ENCODE measurements around the gene TRABD2B.

DNA sequence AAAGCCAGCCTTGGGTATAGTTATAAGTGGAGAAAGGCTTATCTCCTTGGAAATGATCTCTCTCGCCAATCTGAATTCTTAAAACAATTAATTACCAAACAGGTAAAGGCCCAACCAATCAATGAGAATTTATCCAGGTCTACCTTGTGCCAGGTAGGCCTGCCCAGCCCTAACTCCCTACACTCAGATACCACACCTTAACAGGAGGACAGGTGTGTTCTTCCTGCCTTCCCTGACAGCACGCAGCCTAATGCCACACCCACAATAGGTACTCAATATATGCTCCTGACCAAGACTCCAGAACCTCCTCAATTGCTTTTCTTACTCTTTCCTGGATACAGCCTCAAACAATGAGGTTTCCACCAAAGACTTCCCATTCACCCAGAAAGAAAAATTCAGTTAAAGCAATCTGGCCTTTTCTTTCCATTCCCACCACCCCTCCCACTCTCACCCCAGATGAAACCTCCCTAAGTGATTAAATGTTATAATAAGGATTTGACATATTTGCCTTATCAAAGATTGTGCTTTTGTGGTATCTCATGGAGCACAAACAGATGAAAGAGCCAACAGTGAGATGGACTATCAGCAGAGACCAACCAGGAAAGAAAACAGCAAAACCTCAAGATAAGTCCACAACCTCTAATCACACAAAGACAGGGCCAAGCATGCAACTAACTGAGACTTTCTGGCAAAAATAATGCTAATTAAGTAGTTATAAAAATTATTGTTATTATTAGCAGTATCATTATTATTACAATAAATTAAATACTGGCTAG is 25.6 kb downstream of the TRABD2B start:
- TF ChIP-seq POLR2A (IDR thresholded peaks at IDR 0.05; ENCODE audit: low read depth, low read length): no peak
- TF ChIP-seq, protein P1, sequence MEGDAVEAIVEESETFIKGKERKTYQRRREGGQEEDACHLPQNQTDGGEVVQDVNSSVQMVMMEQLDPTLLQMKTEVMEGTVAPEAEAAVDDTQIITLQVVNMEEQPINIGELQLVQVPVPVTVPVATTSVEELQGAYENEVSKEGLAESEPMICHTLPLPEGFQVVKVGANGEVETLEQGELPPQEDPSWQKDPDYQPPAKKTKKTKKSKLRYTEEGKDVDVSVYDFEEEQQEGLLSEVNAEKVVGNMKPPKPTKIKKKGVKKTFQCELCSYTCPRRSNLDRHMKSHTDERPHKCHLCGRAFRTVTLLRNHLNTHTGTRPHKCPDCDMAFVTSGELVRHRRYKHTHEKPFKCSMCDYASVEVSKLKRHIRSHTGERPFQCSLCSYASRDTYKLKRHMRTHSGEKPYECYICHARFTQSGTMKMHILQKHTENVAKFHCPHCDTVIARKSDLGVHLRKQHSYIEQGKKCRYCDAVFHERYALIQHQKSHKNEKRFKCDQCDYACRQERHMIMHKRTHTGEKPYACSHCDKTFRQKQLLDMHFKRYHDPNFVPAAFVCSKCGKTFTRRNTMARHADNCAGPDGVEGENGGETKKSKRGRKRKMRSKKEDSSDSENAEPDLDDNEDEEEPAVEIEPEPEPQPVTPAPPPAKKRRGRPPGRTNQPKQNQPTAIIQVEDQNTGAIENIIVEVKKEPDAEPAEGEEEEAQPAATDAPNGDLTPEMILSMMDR (IDR thresholded peaks at IDR 0.05; ENCODE audit: extremely low read depth in 1 of 2, insufficient read depth in 1 of 2, low read depth in 1 of 2, low read length in 2 of 2): no peak
- TF ChIP-seq GATA2 (IDR thresholded peaks at IDR 0.05; ENCODE audit: insufficient read depth, insufficient read length, low read depth, low read length): no peak
- no peak for TF ChIP-seq FOS (IDR thresholded peaks at IDR 0.05; ENCODE audit: borderline replicate concordance, insufficient read depth, low read length)
- TF ChIP-seq, protein P2, sequence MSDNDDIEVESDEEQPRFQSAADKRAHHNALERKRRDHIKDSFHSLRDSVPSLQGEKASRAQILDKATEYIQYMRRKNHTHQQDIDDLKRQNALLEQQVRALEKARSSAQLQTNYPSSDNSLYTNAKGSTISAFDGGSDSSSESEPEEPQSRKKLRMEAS (IDR thresholded peaks at IDR 0.05; ENCODE audit: insufficient read depth, insufficient read length): no peak
